Glutamatergic neuron (in vitro differentiated cells): ENCODE measurements around the gene CMTM8. TPM values are rescaled to one million over a fixed set of nuclear protein-coding genes. Genes with fewer than 3 reads are reported as not detected.

ENCODE experiments used
- DNase-seq: peaks from one replicate; pipeline ENCODE4 v3.0.0; 2022
- H3K27ac Mint-ChIP-seq: one replicate; pipeline ENCODE4 v1.8.0; 2020; ENCODE audit warnings: mild to moderate bottlenecking, mixed read lengths, inconsistent platforms; ENCODE audit not compliant: unreplicated experiment
- H3K27me3 Mint-ChIP-seq: one replicate; pipeline ENCODE4 v1.8.0; 2020; ENCODE audit warnings: mild to moderate bottlenecking, moderate library complexity, mixed read lengths, inconsistent platforms; ENCODE audit not compliant: unreplicated experiment
- H3K36me3 Mint-ChIP-seq: one replicate; pipeline ENCODE4 v1.8.0; 2020; ENCODE audit warnings: mild to moderate bottlenecking, mixed read lengths, inconsistent platforms; ENCODE audit not compliant: unreplicated experiment
- H3K4me1 Mint-ChIP-seq: one replicate; pipeline ENCODE4 v1.8.0; 2020; ENCODE audit warnings: mild to moderate bottlenecking, low read depth, mixed read lengths, inconsistent platforms; ENCODE audit not compliant: unreplicated experiment
- H3K4me3 Mint-ChIP-seq: one replicate; pipeline ENCODE4 v1.8.0; 2020; ENCODE audit warnings: mild to moderate bottlenecking, mixed read lengths, inconsistent platforms; ENCODE audit not compliant: unreplicated experiment
- H3K9me3 Mint-ChIP-seq: one replicate; pipeline ENCODE4 v1.8.0; 2020; ENCODE audit warnings: mild to moderate bottlenecking, moderate library complexity, mixed read lengths, inconsistent platforms; ENCODE audit not compliant: unreplicated experiment
- total RNA-seq: library from RNA; stranded (reverse); fragmentation: NEBNext Ultra II Directional; extraction: Animal tissue kit (Norgen Biotek cat#: 25700); gene quantifications from one replicate; pipeline ENCODE4 v1.2.1, GENCODE V29; 2021; ENCODE audit not compliant: unreplicated experiment
- TF ChIP-seq, protein P1 (sequence below): fragments of 200-600 bp; sonication (generic); IDR thresholded peaks from one replicate; pipeline ENCODE4 v1.5.0; 2021; ENCODE audit not compliant: partially characterized antibody, unreplicated experiment

Gene CMTM8
- total RNA-seq, 1 donor from 2014 or later = not detected

DNA sequence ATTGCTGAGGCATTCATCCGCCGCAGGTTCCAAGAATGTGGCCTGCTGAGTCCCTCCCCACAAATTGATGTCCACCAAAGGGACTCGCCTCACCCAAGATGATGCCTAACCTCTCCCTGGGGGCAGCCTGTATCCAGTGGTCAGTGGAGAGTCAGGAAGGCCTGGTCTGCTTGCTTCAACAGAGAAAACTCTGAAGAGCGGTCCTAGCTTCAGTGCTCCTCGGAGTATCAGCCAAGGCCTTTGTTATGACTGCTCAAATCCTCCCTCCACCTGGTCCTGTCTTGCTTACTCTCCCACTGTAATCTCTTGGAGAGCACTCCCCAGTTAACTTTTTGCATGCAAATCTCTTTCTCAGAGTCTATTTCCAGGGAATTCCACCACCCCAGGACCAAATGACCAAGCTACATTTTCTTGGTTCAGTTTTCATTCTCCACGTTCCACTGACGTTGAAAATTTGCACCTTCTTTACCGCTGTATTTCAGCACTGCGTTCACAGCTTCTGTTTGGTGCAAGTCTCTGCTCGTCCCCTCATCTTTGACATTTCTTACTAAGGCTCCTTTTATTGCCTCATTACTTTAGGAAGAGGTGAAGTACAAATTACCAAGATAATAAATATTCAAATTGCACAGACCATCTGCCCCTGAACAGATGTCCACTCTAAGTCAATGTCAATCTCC lies 175.5 kb downstream of the CMTM8 start:
- H3K27me3 Mint-ChIP-seq = no peaks in the 10 kb centered on the region
- H3K27ac Mint-ChIP-seq = peak overlapping the region; percentile 86
- H3K4me3 Mint-ChIP-seq = peak overlapping the region; percentile 66
- DNase-seq = no peak
- TF ChIP-seq, protein P1, sequence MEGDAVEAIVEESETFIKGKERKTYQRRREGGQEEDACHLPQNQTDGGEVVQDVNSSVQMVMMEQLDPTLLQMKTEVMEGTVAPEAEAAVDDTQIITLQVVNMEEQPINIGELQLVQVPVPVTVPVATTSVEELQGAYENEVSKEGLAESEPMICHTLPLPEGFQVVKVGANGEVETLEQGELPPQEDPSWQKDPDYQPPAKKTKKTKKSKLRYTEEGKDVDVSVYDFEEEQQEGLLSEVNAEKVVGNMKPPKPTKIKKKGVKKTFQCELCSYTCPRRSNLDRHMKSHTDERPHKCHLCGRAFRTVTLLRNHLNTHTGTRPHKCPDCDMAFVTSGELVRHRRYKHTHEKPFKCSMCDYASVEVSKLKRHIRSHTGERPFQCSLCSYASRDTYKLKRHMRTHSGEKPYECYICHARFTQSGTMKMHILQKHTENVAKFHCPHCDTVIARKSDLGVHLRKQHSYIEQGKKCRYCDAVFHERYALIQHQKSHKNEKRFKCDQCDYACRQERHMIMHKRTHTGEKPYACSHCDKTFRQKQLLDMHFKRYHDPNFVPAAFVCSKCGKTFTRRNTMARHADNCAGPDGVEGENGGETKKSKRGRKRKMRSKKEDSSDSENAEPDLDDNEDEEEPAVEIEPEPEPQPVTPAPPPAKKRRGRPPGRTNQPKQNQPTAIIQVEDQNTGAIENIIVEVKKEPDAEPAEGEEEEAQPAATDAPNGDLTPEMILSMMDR = no peak
- H3K4me1 Mint-ChIP-seq = peaks cover 52% of the 10 kb centered on the region
- H3K9me3 Mint-ChIP-seq = peaks cover 4% of the 10 kb centered on the region
- H3K36me3 Mint-ChIP-seq = no peaks in the 10 kb centered on the region

DNA sequence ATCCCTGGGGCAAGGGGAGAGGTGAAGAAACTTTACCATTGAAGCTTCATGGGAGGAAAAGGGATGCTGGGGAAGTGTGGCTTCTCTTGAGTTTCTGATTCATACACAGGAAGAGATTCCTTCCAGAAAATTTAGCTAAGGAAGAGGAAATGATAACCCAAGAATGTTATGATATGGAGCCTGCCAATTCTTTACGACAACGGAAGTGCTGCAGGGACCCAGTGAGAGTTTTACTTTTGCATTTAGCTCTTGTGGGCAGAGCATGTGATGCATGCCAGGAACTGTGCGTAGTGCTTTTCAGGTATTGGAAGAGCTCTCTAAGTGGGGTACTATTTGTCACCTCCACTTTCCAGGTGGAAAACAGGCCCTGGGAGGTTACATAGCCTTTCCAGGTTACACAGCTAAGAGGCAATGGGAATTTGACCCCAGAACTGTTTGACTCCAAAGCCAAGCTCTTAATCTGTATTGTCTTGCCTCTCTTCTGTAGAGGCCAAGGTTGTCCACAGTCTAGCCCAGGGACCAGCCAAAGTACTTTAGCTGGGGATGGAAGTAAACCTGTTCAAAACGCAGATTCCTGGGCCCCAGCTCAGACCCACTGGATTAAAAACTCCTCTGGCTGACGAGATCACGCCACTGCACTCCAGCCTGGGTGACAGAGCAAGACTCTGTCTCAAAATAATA lies 176.2 kb downstream of the CMTM8 start:
- Mint-ChIP-seq H3K4me1 (peaks cover 47% of the 10 kb centered on the region), H3K27me3 (no peaks in the 10 kb centered on the region), H3K36me3 (peaks cover 3% of the 10 kb centered on the region), H3K27ac (peak overlapping the region; percentile 86), H3K9me3 (peaks cover 5% of the 10 kb centered on the region), H3K4me3 (peak overlapping the region; percentile 66)
- no peak for DNase-seq
- TF ChIP-seq, protein P1 = no peak

DNA sequence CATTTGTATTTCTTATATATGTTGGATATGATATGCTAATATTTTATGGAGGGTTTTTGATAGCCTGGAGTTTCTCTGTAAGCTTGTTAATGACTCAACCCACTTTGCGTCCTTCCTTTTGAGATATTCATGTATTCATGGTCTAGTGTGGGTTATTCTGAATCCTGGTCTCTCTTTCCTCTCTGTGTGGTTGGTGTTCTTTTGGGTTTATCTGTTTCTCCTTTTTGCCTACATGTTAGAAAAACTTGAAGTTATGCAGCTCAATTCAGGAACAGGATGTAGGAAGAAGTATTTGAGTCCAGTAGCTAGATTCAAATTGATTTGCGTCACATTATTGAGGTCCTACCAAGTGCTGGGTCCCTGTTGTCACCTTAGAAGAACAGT lies 181.3 kb downstream of the CMTM8 start:
- DNase-seq = no peak
- TF ChIP-seq, protein P1 = no peak
- Mint-ChIP-seq H3K4me3 (peak overlapping the region; percentile 67), H3K9me3 (peaks cover 10% of the 10 kb centered on the region), H3K27ac (peak overlapping the region; percentile 92), H3K4me1 (peaks cover 52% of the 10 kb centered on the region), H3K27me3 (peaks cover 5% of the 10 kb centered on the region), H3K36me3 (peaks cover 3% of the 10 kb centered on the region)

Other genes starting within 250 kb of the CMTM8 start
- 9.1 TPM for gene GPD1L, start 132.1 kb upstream of the CMTM8 start, total RNA-seq
- gene CMTM7, start 153.2 kb downstream of the CMTM8 start, total RNA-seq = 95.5 TPM